Skeletal muscle cell (primary cell): ENCODE measurements around the gene TP53AIP1.

Source experiments
- DNase-seq: peaks from one replicate; pipeline ENCODE4 v3.0.0-alpha.2; 2010; ENCODE audit warnings: low read depth
- H3K4me3 ChIP-seq: 2 replicates; pipeline ENCODE4 v1.5.1; 2011; ENCODE audit warnings: low read depth, mild to moderate bottlenecking, control low read depth, low read length, moderate library complexity

TP53AIP1 gene

DNA sequence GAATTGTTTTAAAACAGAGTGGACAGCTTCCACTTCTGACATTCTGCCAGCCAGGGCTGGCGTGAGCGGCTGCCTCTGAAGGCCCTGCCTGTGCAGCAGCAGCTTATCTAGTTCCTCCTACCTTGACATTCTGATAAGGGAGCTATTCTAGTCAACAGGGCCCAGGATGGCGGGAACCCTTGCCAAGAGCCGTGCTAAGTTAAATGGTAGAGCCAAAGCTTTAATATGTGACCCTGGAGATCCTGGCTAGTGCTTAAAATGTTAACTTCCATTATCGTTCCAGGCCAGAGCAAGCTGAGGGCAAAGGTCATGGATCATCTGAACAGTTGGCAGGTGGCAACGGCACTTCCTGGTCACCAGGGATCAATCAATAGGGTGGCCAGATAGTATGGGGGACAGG lies 48.0 kb downstream of the TP53AIP1 start:
- no peak for DNase-seq
- H3K4me3 ChIP-seq = no peak overlapping the region

DNA sequence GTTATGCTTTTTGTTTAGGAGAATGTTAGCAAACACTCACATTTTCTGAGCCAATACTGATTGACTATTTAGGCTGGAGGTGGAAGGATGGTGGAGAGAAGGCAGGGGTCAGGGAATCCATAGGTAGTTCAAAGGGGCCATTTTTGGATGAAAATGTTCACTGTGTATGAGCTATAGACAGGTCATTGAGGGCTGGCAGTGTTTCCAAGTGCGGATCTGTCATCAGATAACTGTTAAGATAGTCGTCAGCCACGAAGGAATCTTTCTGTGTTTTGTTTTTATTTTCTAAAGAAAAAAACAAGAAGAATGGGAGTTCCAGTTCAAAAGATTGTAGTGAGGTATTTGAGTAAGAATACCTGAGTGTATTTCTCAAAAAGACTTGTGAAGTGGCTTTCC lies 48.4 kb downstream of the TP53AIP1 start:
- no peak for DNase-seq
- no peak overlapping the region for H3K4me3 ChIP-seq

DNA sequence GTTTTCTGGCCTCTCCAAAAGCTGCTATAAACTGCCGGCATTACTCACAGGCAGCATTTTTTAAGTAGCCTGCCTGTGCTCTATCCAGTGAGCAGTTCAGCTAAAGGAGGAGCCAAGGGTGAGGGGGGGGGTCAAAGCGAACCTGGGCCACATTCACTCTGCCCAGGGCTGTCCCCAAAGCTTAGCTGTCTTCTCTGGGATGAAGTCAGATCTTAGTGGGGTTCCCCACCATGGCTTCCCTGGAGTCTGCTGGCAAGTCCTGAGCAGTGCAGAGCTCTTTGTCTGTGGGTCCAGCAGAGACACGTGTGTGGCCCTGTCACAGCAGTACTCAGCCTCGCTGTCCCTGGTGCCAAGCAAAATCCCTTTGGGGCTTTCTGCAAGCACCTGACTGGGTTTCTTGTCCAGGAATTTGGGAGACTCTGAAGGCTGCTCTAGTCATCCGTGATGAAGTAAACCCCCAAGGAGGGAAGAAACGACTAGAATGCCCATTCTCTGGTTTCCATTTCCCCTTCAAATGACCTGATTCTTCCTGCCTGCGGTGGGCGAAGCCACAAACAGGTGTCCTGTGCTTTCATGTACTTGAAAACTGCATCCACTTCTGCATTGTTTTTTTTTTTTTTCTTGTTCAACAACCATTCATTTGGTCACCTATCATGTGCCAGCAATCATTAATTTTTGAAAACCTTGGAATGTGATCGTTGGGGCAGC lies 48.9 kb downstream of the TP53AIP1 start:
- DNase-seq = no peak
- H3K4me3 ChIP-seq = no peak overlapping the region

DNA sequence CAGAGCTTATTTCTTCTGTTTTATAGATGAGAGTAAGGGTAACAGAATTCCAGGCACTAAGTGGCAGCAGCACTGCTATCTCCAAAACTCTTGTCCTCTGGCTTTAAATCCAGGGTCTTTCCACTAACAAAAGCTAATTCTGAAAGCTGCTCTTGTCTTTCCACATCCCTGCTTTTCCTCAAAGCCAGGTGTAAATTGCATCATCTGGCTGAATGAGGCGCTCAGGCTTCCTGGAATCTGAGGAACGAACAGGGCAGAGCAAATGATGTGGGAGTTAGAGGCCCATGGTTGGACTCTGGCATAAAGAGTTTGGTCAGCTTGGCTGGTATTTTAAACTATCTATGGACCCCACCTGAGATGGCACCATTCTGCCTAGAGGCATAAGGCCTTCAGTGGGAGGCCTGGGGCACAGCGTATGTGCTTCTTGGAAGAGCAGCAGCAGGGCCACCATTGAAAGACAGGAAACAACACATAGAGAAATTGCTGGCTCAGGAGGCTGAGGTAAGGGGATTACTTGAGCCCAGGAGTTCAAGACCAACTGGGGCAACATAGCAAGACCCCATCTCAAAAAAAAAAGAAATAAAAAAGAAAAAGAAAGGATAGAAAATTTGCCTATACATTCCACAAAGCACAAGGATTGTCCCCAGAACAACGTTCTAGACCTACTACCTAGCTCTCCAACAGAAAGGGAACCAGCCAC lies 49.7 kb downstream of the TP53AIP1 start:
- DNase-seq = no peak
- no peak overlapping the region for H3K4me3 ChIP-seq

DNA sequence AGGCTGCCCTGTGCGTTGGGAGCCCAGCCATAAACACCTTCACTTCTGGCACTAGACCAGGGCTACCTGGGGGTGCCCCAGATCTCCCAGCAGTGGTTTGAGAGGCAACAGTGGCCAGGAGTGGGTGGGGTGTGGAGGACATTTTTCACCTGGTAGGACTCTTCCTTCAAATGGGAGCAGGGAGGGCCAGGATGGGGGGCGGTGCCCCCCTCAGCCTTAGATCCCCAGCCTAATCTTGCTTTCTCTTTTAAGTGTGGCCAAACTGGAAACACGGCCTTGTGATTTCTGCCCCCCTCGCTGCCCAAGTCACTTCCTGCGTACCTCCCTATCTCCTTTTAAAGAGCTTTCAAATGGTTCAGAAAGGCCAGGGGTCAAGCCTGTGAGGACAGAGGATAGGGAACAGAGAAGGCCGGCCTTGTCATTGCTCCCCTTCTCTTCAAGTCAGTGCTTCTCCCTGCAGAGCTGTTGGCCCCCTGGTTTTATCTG lies 50.7 kb downstream of the TP53AIP1 start:
- H3K4me3 ChIP-seq = no peak overlapping the region
- DNase-seq = no peak

DNA sequence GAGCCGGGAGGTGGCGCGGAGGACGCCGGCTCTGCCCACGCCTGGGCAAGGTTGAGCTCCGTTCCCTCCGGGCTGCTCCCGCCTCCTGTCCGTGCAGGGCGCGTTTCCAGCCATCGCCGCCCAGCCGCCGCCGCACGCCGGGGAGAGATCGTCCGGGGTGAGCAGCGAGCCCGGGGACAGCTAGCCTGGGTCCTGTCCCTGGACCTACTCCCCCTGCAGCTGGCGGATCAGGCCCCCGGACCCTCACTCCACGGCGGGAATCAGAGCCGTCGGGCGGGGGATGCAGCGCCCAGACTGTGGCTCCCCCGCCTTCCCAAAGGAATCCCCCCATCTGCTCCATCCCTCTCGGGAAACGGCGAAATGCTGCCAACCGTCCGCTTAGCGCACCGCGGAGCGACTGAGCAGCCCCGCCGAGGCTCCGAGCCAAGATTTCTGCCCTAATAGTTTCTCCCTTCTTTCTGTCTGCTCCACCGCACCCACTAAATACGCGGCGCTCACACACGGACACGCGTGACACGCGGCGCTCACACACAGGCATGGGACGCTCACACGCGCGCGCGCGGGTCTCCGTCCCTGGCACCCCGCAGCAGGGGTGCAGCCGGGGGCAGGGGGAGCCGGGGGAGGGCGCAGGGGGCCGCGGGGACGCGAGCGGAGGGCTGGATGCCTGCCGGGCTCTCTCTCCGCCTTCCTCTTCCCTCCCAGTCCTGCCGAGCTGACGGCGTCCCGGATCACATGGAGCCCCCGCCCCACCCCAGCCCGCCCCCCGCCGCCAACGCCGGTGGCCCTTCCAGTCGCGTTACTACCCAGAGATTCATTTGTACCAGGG lies 51.9 kb downstream of the TP53AIP1 start, which contains the start of gene KCNJ5:
Gene KCNJ5, plus strand, starts transcription at position 814 of the 826 bp plus-strand sequence. CDS start 19,918 bp downstream, outside the sequence.
- peak within 1 kb of the TSS; percentile 43 for H3K4me3 ChIP-seq
- DNase-seq = no peak

DNA sequence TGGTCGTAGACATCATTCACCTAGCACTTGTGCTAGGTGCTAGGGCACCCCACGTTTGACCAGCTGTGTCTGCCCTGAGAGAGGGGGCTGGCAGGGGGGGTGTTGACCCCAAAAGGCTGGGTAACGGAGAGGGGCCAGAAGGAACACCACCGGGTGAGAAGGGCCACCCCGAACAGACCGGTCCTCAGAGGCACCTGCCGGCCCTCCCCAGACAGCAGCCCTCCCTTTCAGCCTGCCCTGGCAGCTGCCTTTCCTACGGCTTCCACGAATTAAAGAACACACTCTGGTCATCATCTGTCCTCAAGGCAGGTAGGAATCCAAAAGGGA lies 52.5 kb downstream of the TP53AIP1 start:
- H3K4me3 ChIP-seq = peak overlapping the region; percentile 43
- no peak for DNase-seq

DNA sequence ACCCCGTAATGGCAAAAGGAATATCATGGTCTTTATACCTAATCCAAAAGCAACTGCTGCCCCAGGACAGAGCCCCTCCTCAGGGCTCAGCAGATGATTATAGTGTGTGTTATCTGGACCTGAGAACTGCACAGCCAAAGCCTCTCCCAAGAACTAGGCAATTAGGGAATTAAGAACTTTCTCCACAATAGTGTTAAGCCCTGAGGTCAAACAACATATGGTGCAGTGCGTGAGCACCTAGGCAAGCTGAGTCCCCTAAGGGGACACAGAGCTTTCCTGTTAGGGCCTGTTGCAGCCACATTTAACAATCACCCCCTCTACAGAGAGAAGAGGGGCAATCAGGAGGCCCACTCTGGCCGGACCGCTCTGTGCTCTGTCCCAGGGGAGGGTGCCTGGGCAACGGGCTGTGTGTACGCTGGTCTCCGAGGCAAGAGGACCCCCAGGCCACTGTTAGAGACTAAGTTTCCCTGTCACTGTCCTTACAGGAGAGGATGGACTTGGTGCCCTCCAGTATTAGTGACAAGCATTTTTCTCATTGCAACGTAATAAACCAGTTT lies 52.9 kb downstream of the TP53AIP1 start:
- H3K4me3 ChIP-seq = no peak overlapping the region
- DNase-seq = no peak

DNA sequence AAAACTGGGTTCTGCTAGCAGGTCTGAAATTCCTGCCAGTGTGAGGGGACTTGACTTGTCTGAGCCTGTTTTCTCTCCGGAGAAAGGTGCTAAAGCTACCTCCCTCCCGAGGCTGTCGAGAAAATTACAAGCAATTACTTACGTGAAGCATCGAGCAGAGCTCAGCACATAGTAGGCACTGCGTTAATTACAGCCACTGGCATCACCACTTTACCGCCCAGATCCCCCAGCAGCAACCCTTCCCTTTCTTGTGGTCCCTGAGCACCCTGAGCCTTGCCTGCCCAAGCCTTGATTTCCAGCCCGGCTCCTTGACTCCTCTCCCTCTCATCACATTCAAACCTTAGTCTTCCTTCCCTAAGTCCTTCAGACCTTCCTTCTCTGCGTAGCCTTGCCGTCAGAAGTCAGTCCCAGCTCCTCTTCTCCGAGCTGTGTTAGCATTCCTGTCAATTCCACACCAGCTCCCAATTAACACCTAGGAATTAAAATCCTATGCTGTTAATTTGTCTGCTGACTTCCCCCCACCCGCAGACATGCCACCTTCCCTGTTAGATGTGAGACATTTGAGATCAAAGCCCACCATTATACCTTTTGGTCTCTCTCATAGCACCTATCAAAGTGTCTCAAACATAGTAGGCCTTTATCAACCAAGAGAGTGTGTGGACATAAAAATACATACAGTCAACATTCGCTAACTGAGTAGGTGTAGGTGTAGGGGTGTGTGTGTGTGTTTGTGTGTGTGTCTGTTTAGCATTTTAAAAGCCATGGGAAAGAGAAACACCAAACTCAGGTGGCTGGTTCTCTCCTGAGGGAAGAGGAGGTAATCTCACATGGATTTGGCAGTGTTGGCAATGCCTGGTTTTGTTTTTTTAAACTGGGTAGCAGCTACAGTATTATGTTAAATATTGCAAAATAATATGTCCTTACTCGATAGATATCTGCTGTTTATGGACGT lies 54.4 kb downstream of the TP53AIP1 start:
- no peak overlapping the region for H3K4me3 ChIP-seq
- no peak for DNase-seq

DNA sequence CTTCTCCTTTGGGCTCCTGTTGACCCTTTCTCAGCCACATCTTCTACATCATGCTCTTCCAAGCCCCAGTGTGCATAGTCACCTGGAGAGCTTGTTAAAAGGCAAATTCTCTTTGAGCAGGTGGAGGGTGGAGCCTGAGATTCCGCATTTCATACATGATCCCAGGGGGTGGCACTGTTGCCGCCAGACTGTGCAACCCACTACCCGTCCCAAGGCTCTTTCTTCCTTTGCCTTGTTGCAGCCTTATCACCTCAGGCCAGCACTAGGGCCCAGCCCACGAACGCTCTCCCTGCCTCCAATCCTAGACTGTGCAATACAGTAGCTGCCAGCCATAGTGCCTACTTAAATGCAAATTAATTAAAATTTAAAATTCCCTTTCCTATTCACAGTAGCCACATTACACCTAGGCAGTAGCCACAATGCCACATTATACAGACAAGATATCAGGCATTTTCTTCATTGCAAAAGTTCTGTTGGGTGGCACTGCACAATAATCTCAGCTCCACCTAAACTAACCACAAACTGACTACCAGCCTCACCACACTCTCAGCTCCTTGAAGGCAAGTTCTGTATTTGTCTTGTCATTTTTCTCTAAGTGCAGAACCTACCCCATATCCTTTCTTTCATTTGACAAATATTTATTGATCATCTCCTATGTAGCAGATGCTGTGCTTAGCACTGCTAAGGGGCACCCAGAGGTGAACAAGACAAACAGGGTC lies 56.1 kb downstream of the TP53AIP1 start:
- H3K4me3 ChIP-seq = no peak overlapping the region
- no peak for DNase-seq
